ENCODE results near the gene MERTK. TPM values are rescaled to one million over a fixed set of nuclear protein-coding genes. Genes with fewer than 3 reads are reported as not detected.

MERTK gene
- total RNA-seq, 6 experiments from 2014 or later = 10.6 to 18.3 (median 13.1) TPM

- intact Hi-C loops (cut with DNase I) = no loop called here
- peak; percentile 86 to 95 (median 93) for DNase-seq
- H3K4me3 ChIP-seq = no peak overlapping the region
- H3K4me1 ChIP-seq = peaks cover 0 to 31% (median 12%) of the 10 kb centered on the region in 4 donors
- WGBS (ENCODE audit: insufficient coverage, low coverage, low lambda C conversion rate, missing lambda C conversion rate) = 10% methylated on average over 8 of the region's 8 CpGs
- no peak for TF ChIP-seq POLR2A (IDR thresholded peaks at IDR 0.05)
- TF ChIP-seq CTCF (IDR thresholded peaks at IDR 0.05) = no peak
- H3K27me3 ChIP-seq = no peaks in the 10 kb centered on the region
- ATAC-seq = peak; percentile 95 to 97 (median 96)
- peaks cover 0 to 4% (median 0%) of the 10 kb centered on the region in 4 donors for H3K36me3 ChIP-seq
- H3K9me3 ChIP-seq = no peaks in the 10 kb centered on the region
- peak overlapping the region; percentile 25 to 72 (median 32) for H3K27ac ChIP-seq
Observed at GRCh38 chr2:111919794-111920608, 21.6 kb downstream of the MERTK start.

GRCh38 chr2:111923276-111923804, 24.9 kb downstream of the MERTK start:
- Histone ChIP-seq H3K9me3 (no peaks in the 10 kb centered on the region), H3K27me3 (no peaks in the 10 kb centered on the region), H3K27ac (no peak overlapping the region), H3K4me3 (no peak overlapping the region), H3K36me3 (no peaks in the 10 kb centered on the region), H3K4me1 (peaks cover 0 to 50% (median 23%) of the 10 kb centered on the region in 4 donors)
- WGBS (ENCODE audit: insufficient coverage, low coverage, low lambda C conversion rate, missing lambda C conversion rate) = 100% methylated on average over 1 of the region's 4 CpGs
- ATAC-seq (no peak), DNase-seq (no peak)
- intact Hi-C loops (cut with DNase I) = no loop called here
- no peak for TF ChIP-seq POLR2A (IDR thresholded peaks at IDR 0.05)
- no peak for TF ChIP-seq CTCF (IDR thresholded peaks at IDR 0.05)

- intact Hi-C loops (cut with DNase I) = no loop called here
- no peak for DNase-seq
- H3K4me1 ChIP-seq = peaks cover 0 to 50% (median 22%) of the 10 kb centered on the region in 4 donors
- no peaks in the 10 kb centered on the region for H3K27me3 ChIP-seq
- no peaks in the 10 kb centered on the region for H3K9me3 ChIP-seq
- no peak for ATAC-seq
- no peak overlapping the region for H3K27ac ChIP-seq
- H3K4me3 ChIP-seq = no peak overlapping the region
- 72% methylated on average over 2 of the region's 3 CpGs for WGBS (ENCODE audit: insufficient coverage, low coverage, low lambda C conversion rate, missing lambda C conversion rate)
- H3K36me3 ChIP-seq = no peaks in the 10 kb centered on the region
- TF ChIP-seq POLR2A (IDR thresholded peaks at IDR 0.05) = no peak
Observed at GRCh38 chr2:111924617-111925107, 26.3 kb downstream of the MERTK start.

- H3K27ac ChIP-seq = no peak overlapping the region
- ATAC-seq = peak in 3 of 4 donors; percentile 21 to 30 (median 25)
- WGBS (ENCODE audit: insufficient coverage, low coverage, low lambda C conversion rate, missing lambda C conversion rate) = 16% methylated on average over 2 of the region's 2 CpGs
- no peak for DNase-seq
- H3K4me3 ChIP-seq = no peak overlapping the region
- intact Hi-C loops (cut with DNase I) = no loop called here
- TF ChIP-seq POLR2A (IDR thresholded peaks at IDR 0.05) (no peak), CTCF (IDR thresholded peaks at IDR 0.05) (no peak)
- no peaks in the 10 kb centered on the region for H3K9me3 ChIP-seq
- H3K36me3 ChIP-seq = peaks cover 0 to 2% (median 0%) of the 10 kb centered on the region in 4 donors
- no peaks in the 10 kb centered on the region for H3K27me3 ChIP-seq
- H3K4me1 ChIP-seq = peaks cover 0 to 63% (median 31%) of the 10 kb centered on the region in 4 donors
Observed at GRCh38 chr2:111927723-111928122, 29.3 kb downstream of the MERTK start.

GRCh38 chr2:111930409-111930808, 32.0 kb downstream of the MERTK start:
- no peaks in the 10 kb centered on the region for H3K9me3 ChIP-seq
- no peaks in the 10 kb centered on the region for H3K27me3 ChIP-seq
- WGBS (ENCODE audit: insufficient coverage, low coverage, low lambda C conversion rate, missing lambda C conversion rate) = 66% methylated on average over 6 of the region's 6 CpGs
- peaks cover 0 to 68% (median 35%) of the 10 kb centered on the region in 4 donors for H3K4me1 ChIP-seq
- peaks cover 0 to 2% (median 0%) of the 10 kb centered on the region in 4 donors for H3K36me3 ChIP-seq
- H3K4me3 ChIP-seq = no peak overlapping the region
- ATAC-seq (no peak), DNase-seq (no peak)
- TF ChIP-seq CTCF (IDR thresholded peaks at IDR 0.05) (no peak), POLR2A (IDR thresholded peaks at IDR 0.05) (no peak)
- H3K27ac ChIP-seq = peak overlapping the region; percentile 14 to 67 (median 39)
- intact Hi-C loops (cut with DNase I) = no loop called here

Measured in right lobe of liver (tissue), 6 donors.